Measurements from ENCODE around the gene ANO4. TPM values are rescaled to one million over a fixed set of nuclear protein-coding genes. Genes with fewer than 3 reads are reported as not detected.

Gene ANO4
- total and polyA plus RNA-seq, 2 of the 8 experiments (the other 6 are each of a cell fraction or from before 2014, with no cell fraction given) = 1.1 to 3.4 TPM

- TF ChIP-seq, protein P1, sequence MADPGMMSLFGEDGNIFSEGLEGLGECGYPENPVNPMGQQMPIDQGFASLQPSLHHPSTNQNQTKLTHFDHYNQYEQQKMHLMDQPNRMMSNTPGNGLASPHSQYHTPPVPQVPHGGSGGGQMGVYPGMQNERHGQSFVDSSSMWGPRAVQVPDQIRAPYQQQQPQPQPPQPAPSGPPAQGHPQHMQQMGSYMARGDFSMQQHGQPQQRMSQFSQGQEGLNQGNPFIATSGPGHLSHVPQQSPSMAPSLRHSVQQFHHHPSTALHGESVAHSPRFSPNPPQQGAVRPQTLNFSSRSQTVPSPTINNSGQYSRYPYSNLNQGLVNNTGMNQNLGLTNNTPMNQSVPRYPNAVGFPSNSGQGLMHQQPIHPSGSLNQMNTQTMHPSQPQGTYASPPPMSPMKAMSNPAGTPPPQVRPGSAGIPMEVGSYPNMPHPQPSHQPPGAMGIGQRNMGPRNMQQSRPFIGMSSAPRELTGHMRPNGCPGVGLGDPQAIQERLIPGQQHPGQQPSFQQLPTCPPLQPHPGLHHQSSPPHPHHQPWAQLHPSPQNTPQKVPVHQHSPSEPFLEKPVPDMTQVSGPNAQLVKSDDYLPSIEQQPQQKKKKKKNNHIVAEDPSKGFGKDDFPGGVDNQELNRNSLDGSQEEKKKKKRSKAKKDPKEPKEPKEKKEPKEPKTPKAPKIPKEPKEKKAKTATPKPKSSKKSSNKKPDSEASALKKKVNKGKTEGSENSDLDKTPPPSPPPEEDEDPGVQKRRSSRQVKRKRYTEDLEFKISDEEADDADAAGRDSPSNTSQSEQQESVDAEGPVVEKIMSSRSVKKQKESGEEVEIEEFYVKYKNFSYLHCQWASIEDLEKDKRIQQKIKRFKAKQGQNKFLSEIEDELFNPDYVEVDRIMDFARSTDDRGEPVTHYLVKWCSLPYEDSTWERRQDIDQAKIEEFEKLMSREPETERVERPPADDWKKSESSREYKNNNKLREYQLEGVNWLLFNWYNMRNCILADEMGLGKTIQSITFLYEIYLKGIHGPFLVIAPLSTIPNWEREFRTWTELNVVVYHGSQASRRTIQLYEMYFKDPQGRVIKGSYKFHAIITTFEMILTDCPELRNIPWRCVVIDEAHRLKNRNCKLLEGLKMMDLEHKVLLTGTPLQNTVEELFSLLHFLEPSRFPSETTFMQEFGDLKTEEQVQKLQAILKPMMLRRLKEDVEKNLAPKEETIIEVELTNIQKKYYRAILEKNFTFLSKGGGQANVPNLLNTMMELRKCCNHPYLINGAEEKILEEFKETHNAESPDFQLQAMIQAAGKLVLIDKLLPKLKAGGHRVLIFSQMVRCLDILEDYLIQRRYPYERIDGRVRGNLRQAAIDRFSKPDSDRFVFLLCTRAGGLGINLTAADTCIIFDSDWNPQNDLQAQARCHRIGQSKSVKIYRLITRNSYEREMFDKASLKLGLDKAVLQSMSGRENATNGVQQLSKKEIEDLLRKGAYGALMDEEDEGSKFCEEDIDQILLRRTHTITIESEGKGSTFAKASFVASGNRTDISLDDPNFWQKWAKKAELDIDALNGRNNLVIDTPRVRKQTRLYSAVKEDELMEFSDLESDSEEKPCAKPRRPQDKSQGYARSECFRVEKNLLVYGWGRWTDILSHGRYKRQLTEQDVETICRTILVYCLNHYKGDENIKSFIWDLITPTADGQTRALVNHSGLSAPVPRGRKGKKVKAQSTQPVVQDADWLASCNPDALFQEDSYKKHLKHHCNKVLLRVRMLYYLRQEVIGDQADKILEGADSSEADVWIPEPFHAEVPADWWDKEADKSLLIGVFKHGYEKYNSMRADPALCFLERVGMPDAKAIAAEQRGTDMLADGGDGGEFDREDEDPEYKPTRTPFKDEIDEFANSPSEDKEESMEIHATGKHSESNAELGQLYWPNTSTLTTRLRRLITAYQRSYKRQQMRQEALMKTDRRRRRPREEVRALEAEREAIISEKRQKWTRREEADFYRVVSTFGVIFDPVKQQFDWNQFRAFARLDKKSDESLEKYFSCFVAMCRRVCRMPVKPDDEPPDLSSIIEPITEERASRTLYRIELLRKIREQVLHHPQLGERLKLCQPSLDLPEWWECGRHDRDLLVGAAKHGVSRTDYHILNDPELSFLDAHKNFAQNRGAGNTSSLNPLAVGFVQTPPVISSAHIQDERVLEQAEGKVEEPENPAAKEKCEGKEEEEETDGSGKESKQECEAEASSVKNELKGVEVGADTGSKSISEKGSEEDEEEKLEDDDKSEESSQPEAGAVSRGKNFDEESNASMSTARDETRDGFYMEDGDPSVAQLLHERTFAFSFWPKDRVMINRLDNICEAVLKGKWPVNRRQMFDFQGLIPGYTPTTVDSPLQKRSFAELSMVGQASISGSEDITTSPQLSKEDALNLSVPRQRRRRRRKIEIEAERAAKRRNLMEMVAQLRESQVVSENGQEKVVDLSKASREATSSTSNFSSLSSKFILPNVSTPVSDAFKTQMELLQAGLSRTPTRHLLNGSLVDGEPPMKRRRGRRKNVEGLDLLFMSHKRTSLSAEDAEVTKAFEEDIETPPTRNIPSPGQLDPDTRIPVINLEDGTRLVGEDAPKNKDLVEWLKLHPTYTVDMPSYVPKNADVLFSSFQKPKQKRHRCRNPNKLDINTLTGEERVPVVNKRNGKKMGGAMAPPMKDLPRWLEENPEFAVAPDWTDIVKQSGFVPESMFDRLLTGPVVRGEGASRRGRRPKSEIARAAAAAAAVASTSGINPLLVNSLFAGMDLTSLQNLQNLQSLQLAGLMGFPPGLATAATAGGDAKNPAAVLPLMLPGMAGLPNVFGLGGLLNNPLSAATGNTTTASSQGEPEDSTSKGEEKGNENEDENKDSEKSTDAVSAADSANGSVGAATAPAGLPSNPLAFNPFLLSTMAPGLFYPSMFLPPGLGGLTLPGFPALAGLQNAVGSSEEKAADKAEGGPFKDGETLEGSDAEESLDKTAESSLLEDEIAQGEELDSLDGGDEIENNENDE (IDR thresholded peaks at IDR 0.05; ENCODE audit: insufficient replicate concordance, low read length) = no peak
- TF ChIP-seq SAP30 (IDR thresholded peaks at IDR 0.05; ENCODE audit: insufficient read depth, insufficient replicate concordance, low read length) (no peak), CHD1 (IDR thresholded peaks at IDR 0.05; ENCODE audit: low read depth, low read length) (no peak), HDAC6 (IDR thresholded peaks at IDR 0.05; ENCODE audit: low read depth, low read length) (no peak), JUN (IDR thresholded peaks at IDR 0.05; ENCODE audit: low read depth, low read length) (no peak), CEBPB (IDR thresholded peaks at IDR 0.05; ENCODE audit: low read depth, low read length) (no peak), NRF1 (IDR thresholded peaks at IDR 0.05; ENCODE audit: low read depth, low read length) (no peak), CTBP2 (IDR thresholded peaks at IDR 0.05; ENCODE audit: borderline replicate concordance, insufficient read depth, insufficient read length, low read length) (no peak), FOSL1 (IDR thresholded peaks at IDR 0.05; ENCODE audit: insufficient read depth, low read depth, low read length) (no peak), JUND (IDR thresholded peaks at IDR 0.05; ENCODE audit: low read length) (no peak), EGR1 (IDR thresholded peaks at IDR 0.05; ENCODE audit: borderline replicate concordance, low read depth, low read length) (no peak)
- TF ChIP-seq, protein P2, sequence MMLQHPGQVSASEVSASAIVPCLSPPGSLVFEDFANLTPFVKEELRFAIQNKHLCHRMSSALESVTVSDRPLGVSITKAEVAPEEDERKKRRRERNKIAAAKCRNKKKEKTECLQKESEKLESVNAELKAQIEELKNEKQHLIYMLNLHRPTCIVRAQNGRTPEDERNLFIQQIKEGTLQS (IDR thresholded peaks at IDR 0.05; ENCODE audit: insufficient read depth, low read depth, low read length) = no peak
These were observed 214.7 kb downstream of the ANO4 start (continued) for GRCh38 chr12:101009274-101009673.
